GM19467 (cell line): ENCODE measurements around the gene SLF1.

Source experiments
- ATAC-seq: cut with Tn5 transposase; IDR thresholded peaks from one replicate; pipeline ENCODE4 v1.9.1; 2021; ENCODE audit warnings: mild to moderate bottlenecking, moderate library complexity; ENCODE audit not compliant: unreplicated experiment

Gene SLF1

DNA sequence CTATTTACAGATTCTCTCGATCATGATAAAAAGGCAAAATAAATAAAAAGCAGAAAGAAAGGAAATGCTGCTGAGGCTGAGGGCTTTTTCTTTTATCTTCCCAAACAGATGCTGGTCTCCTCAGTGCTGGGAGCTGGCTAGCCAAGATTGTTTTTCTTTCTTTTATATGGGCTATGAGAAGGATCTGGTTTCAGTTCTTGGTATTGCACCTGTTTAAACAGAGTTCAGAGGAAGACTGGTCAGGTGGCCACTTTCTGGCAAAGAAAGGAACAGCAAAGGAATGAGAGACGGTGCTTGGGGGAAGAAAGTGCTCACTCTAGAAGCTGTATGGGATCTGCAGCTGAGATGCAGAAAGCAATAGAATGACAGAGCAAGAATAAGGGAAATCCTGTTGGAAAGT, 88.9 kb downstream of the SLF1 start:
- ATAC-seq = no peak

DNA sequence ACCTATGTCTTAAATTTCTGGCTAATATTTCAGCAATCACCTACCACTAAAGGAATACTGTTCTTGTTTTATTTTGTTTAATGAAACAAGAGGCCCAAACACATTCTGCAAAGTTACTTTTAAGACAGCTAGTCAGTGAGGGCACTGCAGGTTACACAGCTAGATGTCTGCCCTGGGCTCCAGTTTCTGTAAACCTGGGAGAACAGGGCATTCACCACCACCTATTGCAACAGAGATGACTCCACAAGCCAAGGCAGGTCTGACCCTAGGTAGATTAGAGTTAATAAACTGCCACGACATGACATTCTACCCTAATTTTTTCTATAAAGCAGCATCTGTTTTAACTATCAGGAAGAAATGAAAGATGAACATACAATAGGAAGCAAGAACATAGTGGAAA, 90.8 kb downstream of the SLF1 start:
- no peak for ATAC-seq

DNA sequence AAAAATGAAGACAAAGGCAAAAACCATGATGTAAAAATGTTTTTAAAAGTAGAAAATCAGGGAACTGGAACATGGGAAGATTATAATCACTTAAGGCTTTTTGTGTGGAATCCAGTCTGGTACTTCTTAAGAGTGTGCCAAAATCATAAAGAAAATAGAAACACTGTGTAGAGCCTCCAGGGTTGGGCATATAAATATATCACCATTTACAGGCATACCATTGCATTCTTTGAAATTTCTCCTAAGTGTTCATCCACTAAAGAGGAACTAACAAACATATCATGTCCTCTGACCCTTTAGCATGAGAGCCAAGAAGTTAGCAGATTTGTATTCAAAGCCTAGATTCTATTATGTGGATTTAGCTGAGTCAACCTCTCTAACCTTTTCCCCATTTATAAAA, 93.3 kb downstream of the SLF1 start:
- no peak for ATAC-seq

DNA sequence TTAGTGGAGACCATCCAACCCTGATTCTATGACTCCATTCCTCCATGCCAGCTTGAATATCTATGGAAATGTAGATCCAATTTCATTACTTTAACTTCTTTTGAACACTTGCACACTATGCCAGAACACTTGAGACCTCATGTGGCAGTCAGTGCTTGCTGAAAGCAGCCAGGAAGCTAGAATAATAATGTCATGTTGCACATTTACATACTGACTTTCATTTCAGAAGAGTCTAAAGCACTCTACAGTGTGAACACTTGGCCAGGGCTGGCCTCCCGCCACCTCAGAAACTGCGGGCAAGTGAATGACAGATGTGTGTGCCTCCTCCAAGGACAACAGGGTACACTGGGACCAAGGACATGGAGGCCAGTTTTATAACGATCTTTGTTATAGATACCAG, 97.3 kb downstream of the SLF1 start:
- no peak for ATAC-seq

DNA sequence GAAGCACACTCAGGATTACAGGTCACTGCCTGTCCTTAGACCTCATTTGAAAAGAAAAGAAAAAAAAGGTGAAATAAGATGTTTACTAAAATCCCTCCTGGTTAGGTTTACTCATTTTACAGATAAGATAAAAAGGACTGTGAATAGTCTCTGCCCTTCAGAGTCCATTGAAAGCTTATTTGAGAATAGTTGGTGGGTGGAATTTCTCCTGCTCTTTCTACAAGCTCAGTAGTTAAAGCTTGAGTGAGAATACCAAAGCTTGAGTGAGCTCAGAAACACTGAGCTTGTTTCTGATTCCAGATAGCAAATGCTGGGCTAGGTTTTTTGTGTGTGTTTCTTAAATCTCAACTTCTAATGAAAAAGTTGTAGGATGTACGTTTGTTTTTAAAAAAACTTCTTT, 106.7 kb downstream of the SLF1 start:
- no peak for ATAC-seq

DNA sequence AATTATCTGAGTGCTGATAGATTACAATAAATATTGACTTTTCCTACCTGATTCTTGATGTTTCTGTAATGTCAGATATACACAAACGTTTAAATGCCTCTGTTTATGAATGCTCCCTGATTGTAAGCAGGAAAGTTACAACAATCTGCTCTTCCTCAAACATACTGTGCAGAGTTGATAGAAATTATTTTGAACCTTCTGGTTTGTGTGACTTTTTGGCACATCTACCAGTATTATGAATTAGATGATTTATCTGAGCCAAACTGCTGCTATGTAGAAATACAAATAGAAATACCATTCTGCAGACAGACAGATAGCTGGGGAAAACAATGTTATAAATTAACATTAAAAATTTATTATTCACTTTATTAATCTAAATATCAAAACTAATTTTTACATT, 113.0 kb downstream of the SLF1 start:
- no peak for ATAC-seq

DNA sequence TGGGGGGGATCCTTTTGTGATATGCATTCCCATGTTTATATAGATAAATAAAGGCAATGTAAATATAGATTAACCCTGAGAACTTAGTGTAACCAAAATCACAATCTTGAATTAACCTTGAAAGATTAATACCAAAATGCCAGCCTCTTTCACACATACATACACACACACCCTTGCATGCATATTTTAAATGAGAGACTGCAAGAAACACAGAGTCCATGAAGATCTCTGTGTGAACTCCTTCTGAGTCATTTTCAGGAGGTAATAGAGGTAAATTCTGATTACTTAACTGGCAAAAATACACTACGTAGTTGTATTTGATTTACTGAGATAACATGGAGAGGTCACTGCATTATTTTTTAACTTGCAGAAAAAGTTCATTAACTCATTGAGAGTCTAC, 118.0 kb downstream of the SLF1 start:
- no peak for ATAC-seq

DNA sequence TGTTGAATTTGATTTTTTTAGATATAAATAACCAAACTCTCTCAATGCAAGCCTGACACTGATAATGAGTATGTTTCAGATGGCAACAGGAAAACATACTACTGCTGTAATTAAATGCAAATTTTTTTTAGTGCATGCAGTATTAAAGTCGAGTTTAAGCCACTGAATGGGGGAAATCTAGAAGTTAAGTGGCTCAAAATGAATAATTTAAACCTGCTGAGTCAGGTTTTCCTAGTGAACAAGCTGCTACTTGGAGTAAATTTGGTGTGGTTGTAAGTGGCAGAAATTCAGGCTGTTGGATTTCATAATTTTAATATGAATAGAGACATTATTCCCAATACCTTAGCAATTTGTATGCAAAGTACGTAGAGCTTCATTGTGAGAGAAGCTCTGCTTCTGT, 121.8 kb downstream of the SLF1 start:
- ATAC-seq = no peak

DNA sequence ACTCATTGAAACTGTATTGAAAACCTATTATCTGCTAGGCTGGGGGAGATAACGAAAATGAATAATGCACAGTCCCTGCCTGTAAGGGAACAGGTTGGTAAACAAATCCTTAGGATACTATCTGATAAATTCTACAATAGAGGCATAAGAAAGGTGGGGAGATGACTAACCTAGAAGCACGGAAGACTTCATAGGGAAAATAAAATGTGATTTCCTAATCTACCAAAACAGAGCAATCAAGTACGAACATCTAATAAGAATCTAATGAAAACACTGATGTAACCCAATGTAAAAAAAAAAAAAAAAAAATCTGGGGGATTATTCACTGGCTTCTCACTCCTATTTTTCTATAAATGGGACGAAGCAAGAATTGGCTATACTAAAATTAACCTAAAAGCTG, 124.4 kb downstream of the SLF1 start:
- no peak for ATAC-seq

DNA sequence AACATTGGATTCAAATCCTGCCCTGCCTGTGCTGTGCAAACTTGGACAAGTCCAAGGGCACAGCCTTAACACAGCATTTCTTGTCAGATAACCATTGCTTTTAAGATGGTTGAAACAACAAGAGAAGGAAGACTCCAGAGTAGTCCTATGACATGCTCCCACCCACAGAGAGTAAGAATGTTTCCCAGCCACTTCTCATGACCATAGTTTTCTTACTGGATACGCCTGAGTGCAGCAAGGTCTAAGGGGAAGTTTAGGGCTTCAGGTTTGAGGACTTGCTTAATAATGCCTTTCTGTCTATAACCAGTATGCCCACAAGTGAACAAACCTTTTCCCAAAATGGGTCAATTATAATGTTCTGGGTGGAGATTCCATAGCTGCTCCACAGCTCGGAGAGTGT, 126.4 kb downstream of the SLF1 start:
- no peak for ATAC-seq

DNA sequence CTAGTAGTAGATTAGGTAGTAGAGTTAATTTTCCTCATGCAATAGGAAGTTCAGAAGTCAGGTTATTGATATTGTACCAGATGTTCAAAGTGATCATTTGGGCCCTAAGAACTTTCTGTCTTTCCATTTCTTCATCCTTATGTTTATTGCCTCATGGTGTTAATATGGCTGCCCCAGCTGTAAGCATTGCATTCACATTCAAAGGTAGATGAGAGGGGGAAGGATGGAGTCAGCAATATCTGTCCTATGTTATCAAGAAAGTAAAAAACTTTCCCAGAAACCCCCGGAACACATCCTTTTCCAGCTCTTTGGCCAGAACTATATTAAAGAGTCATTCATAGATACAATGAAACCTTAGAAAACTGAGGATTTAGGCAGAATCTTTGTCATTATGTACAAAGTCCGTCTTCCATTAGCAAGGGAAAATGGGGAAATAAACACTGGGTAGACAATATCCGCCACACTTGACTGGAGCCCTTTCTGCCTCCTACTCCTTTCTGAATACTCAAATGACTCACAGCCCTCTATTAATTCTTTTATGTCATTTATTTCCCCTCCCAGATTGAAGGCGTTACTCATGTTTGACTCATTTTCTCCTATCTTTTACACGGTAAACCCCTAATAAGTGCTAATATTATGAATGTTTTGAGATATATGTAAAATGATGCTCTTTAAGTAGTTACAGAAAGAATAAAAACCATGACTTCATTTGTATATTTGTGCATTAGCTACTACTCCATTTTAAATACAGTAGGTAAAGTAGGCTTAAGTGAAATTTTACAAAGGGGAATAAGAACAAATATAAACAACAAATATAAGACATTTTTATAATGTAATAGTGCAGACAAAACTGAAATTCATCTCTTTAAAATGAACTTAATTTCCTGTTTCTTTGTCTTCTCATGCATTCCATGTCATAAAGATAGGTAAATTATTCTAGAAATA, 127.6 kb downstream of the SLF1 start:
- peak; percentile 68 for ATAC-seq

DNA sequence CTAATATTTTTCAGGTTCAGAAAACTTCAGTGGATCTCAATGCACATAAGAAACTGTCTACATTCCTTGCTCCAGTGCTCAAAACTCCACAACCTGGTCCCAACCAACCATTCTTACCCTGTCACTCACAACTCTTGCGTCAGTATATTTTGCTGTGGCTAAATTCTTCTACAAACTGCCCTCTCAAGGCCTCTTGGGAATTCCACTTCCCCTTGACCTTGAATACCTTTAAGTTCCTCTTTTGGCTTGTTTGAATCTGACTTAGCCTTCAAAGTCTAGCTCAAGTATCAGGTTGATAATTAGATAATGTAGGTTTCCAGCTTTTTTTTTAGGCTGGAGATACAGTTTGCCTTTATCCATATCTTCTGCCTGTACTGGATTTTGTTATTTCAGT, 128.3 kb downstream of the SLF1 start:
- peak; percentile 38 for ATAC-seq
